GM12892 (cell line): ENCODE results near the gene PRDX6. TPM values are rescaled to one million over a fixed set of nuclear protein-coding genes. Genes with fewer than 3 reads are reported as not detected.

ENCODE experiments used
- DNase-seq: peaks from one replicate; pipeline ENCODE4 v3.0.0; 2011; ENCODE audit not compliant: insufficient read length
- FAIRE-seq: peaks from 2 replicates; lab custom pipeline; 2011; peaks lifted over from hg19 to GRCh38; lab: Jason Lieb, UNC
- POLR2A ChIP-seq: IDR thresholded peaks from 2 replicates; pipeline ENCODE4 v1.6.1; 2011; ENCODE audit warnings: low read depth, low read length, control low read depth
- POLR2AphosphoS5 ChIP-seq: IDR thresholded peaks from 2 replicates; pipeline ENCODE4 v1.6.1; 2011; ENCODE audit warnings: low read depth, low read length, control low read depth
- TAF1 ChIP-seq: IDR thresholded peaks from 2 replicates; pipeline ENCODE4 v1.6.1; 2011; ENCODE audit warnings: low read depth, mild to moderate bottlenecking, control low read depth, low read length, borderline replicate concordance
- polyA plus RNA-seq: library from polyadenylated mRNA; unstranded; fragments of >200 nt; gene quantifications from one replicate; pipeline ENCODE4 v1.2.1, GENCODE V29; 2012; ENCODE audit warnings: missing spikeins, inconsistent platforms; ENCODE audit not compliant: missing spikeins

The PRDX6 gene, protein sequence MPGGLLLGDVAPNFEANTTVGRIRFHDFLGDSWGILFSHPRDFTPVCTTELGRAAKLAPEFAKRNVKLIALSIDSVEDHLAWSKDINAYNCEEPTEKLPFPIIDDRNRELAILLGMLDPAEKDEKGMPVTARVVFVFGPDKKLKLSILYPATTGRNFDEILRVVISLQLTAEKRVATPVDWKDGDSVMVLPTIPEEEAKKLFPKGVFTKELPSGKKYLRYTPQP
- polyA plus RNA-seq, result 108 TPM

- DNase-seq, result peak; percentile 37
- TF ChIP-seq POLR2A (peak; percentile 70; the same call in 1 of the 2 replicates), TAF1 (no peak), POLR2AphosphoS5 (peak; percentile 79)
- no peak for FAIRE-seq
Measured at GRCh38 chr1:173477286-173478093, at the start of gene PRDX6. Gene PRDX6, plus strand, starts transcription at chr1:173477335. Its CDS starts 63 bp downstream, at chr1:173477398.

DNA sequence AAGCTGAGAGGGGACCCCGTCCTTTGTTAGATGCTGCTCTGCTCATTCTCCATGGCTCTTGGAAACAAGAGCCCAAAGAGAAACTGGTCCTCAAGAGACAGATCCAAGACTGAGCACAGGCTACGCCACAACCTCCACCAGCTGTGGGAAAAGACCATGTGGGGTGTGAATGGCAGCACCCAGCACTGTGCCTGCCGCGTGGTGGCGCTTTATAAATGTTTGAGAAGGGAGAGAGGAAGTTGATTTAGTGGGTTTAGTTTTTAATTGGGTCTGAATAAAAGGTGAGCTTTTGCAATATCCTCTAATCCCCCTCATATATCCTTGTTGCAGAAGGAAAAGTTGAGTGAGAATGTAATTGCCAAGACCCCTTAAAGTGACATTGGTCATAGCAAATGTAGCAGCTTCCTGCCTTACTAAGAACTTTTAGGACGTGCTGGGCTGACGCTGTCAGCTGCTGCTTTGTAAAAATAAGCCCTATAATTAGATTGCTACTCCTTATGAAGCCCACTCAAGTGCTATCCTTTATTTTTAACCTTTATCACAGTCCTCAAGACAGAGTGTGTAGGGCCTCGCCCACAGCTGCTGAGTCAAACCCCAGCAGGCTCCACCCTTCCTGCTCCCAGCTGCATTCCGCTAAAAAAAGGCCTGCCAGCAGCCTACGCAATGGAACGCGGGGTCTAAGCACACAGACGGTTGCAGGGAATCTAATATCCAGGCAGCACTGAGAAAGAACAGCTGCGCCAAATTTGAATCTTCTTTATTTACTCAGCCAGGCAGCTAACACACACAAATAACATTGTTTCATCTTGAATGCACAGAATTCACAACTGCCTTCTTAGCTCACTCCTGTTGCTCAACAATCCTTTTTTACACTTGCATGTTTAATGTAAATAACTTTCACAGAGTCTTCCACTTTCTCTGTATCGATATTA is 47.4 kb upstream of the PRDX6 start:
- DNase-seq (no peak), FAIRE-seq (peak; percentile 77)
- no peak for TF ChIP-seq TAF1
- no peak for TF ChIP-seq POLR2AphosphoS5
- TF ChIP-seq POLR2A, result no peak

GRCh38 chr1:173430677-173431303 is 46.3 kb upstream of the PRDX6 start:
- no peak for TF ChIP-seq POLR2A
- TF ChIP-seq POLR2AphosphoS5, result no peak
- TF ChIP-seq TAF1, result no peak
- DNase-seq (no peak), FAIRE-seq (no peak)

GRCh38 chr1:173431304-173432045 is 45.7 kb upstream of the PRDX6 start:
- TF ChIP-seq POLR2AphosphoS5 (no peak), TAF1 (no peak)
- DNase-seq (no peak), FAIRE-seq (peak; percentile 48)

DNA sequence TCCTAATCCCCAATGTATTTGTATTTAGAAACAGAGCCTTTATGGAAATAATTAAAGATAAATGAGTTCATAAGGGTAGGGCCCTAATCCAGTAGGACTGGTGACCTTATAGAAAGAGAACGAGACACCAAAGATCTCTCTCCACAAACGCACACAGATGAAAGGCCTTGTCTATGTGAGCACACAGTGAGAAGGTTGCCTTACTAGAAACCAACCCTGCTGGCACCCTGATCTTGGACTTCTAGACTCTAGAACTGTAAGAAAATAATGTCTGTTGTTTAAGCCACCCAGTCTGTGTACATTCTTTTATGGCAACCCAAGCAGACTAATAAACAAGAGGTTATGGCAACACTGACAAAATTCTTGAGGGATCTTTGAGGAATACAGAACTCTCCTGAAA is 44.8 kb upstream of the PRDX6 start:
- no peak for DNase-seq
- TF ChIP-seq POLR2A (no peak), POLR2AphosphoS5 (no peak), TAF1 (no peak)
- FAIRE-seq, result no peak

GRCh38 chr1:173433751-173434326 is 43.3 kb upstream of the PRDX6 start:
- FAIRE-seq, result no peak
- TF ChIP-seq POLR2AphosphoS5, result no peak
- TF ChIP-seq POLR2A, result no peak
- TF ChIP-seq TAF1, result no peak
- DNase-seq, result no peak

DNA sequence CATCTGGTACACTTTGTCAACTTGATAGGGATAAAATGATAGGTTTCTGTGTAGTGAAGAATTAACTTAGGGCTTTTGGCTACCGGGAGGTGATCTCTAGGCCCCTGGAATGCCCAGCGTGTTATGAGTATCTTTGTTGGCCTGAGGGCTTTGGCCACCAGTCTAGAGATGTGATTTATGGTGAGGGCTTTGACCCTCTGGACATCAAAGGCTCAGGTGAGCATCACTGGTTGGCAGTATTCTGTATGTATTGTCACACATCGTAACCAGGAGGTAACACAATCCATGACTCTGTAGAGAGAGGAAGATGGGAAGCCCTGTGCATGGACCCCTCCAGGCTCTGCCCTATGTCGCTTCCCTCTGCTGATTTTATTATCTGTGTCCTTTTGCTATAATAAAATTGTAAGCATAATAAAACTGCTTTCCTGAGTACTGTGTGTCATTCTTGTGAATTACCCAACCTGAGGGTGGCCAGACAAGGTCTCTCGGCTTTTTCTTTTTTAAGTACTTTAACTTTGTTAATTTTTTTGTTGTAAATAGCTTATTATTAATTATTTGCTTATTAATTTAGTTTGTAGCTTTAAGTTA is 40.2 kb upstream of the PRDX6 start:
- FAIRE-seq, result no peak
- no peak for TF ChIP-seq TAF1
- no peak for TF ChIP-seq POLR2A
- TF ChIP-seq POLR2AphosphoS5, result no peak
- no peak for DNase-seq

DNA sequence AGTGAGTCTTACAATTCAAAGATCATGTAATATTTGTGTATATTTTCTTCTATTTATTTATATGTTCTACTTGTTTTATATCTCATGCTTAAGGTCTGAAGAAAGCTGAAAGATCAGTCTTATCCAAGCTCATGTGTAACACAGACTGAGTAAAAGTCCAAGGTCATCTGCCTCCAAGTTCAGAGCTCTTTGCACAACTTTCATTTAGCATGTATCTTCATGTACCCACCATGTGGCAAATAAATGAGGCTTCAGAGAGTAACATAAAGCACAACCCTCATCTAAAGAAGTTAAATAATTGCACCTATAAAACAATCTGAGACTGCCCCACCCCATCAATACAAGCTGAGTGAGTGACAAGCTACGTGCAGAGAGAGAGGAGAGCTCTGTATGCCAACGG is 38.5 kb upstream of the PRDX6 start:
- FAIRE-seq (no peak), DNase-seq (no peak)
- TF ChIP-seq POLR2A, result no peak
- TF ChIP-seq POLR2AphosphoS5, result no peak
- TF ChIP-seq TAF1, result no peak

DNA sequence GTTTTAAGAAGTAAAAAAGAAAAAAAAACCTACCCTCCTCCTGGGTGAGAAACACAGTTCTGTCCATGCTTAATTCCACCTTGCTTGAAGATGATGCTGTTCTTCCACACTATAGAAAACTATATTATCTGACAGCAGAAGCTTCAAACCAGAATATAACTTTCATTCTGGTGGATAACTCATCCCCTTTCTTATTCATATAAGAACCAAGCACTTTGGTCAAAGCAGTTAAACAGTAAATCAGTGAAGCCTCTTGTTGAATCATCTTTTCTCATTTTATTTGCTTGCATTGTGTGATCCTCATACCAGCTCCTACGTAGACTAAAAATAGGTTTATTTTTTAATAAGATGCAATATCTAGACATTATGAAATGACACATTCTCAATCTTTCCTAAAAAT is 36.7 kb upstream of the PRDX6 start:
- FAIRE-seq, result no peak
- DNase-seq, result no peak
- TF ChIP-seq POLR2A (no peak), TAF1 (no peak), POLR2AphosphoS5 (no peak)
